Skeletal muscle satellite cell (primary cell): Measurements from ENCODE around the gene PPP1R3G.

Experiments
- H3K27me3 ChIP-seq: 2 replicates; pipeline ENCODE4 v1.7.0; 2013; ENCODE audit warnings: low read length; ENCODE audit not compliant: control insufficient read depth, insufficient read depth
- H3K36me3 ChIP-seq: 2 replicates; pipeline ENCODE4 v1.7.0; 2013; ENCODE audit warnings: mild to moderate bottlenecking, control low read depth, low read length; ENCODE audit not compliant: insufficient read depth
- H3K4me1 ChIP-seq: 2 replicates; pipeline ENCODE4 v1.7.0; 2013; ENCODE audit warnings: low read length; ENCODE audit not compliant: control insufficient read depth, insufficient read depth
- H3K4me2 ChIP-seq: 2 replicates; pipeline ENCODE4 v1.7.0; 2013; ENCODE audit warnings: mild to moderate bottlenecking, low read length
- H3K4me3 ChIP-seq: 2 replicates; pipeline ENCODE4 v1.7.0; 2013; ENCODE audit warnings: low read length
- H3K9ac ChIP-seq: 2 replicates; pipeline ENCODE4 v1.7.0; 2013; ENCODE audit warnings: mild to moderate bottlenecking, low read depth, low read length, moderate library complexity
- H3K9me3 ChIP-seq: replicated peaks from 2 replicates; pipeline ENCODE4 v1.7.0; 2013; ENCODE audit warnings: mild to moderate bottlenecking, control low read depth, low read length

The PPP1R3G gene

GRCh38 chr6:5121956-5122355 lies 36.8 kb downstream of the PPP1R3G start:
- Histone ChIP-seq H3K36me3 (no peaks in the 10 kb centered on the region), H3K9me3 (no peaks in the 10 kb centered on the region), H3K9ac (no peak overlapping the region), H3K4me2 (no peak overlapping the region), H3K27me3 (no peaks in the 10 kb centered on the region), H3K4me3 (no peak overlapping the region), H3K4me1 (peaks cover 17% of the 10 kb centered on the region)

GRCh38 chr6:5122504-5123112 lies 37.5 kb downstream of the PPP1R3G start:
- H3K4me1 ChIP-seq = peaks cover 17% of the 10 kb centered on the region

GRCh38 chr6:5123296-5124143 lies 38.4 kb downstream of the PPP1R3G start:
- no peak overlapping the region for H3K9ac ChIP-seq
- no peaks in the 10 kb centered on the region for H3K9me3 ChIP-seq
- H3K36me3 ChIP-seq = no peaks in the 10 kb centered on the region
- no peak overlapping the region for H3K4me2 ChIP-seq
- H3K4me3 ChIP-seq = no peak overlapping the region
- no peaks in the 10 kb centered on the region for H3K27me3 ChIP-seq
- peaks cover 17% of the 10 kb centered on the region for H3K4me1 ChIP-seq

More at GRCh38 chr6:5122504-5123112, 37.5 kb downstream of the PPP1R3G start:
- Histone ChIP-seq H3K9me3 (no peaks in the 10 kb centered on the region), H3K4me2 (no peak overlapping the region), H3K9ac (no peak overlapping the region), H3K27me3 (no peaks in the 10 kb centered on the region), H3K4me3 (no peak overlapping the region), H3K36me3 (no peaks in the 10 kb centered on the region)

- no peak overlapping the region for H3K9ac ChIP-seq
- peaks cover 17% of the 10 kb centered on the region for H3K4me1 ChIP-seq
- H3K36me3 ChIP-seq = no peaks in the 10 kb centered on the region
- H3K4me2 ChIP-seq = no peak overlapping the region
- no peaks in the 10 kb centered on the region for H3K27me3 ChIP-seq
- no peak overlapping the region for H3K4me3 ChIP-seq
- no peaks in the 10 kb centered on the region for H3K9me3 ChIP-seq
These were observed 39.4 kb downstream of the PPP1R3G start for GRCh38 chr6:5124526-5124925.

- H3K4me1 ChIP-seq = peaks cover 17% of the 10 kb centered on the region
- H3K27me3 ChIP-seq = no peaks in the 10 kb centered on the region
- H3K9ac ChIP-seq = no peak overlapping the region
- no peaks in the 10 kb centered on the region for H3K9me3 ChIP-seq
- no peak overlapping the region for H3K4me3 ChIP-seq
- H3K4me2 ChIP-seq = no peak overlapping the region
- H3K36me3 ChIP-seq = no peaks in the 10 kb centered on the region
These were observed 40.2 kb downstream of the PPP1R3G start for GRCh38 chr6:5125152-5126006.

- H3K4me1 ChIP-seq = peaks cover 17% of the 10 kb centered on the region
These were observed 41.1 kb downstream of the PPP1R3G start for GRCh38 chr6:5126214-5126613.

GRCh38 chr6:5127106-5127687 lies 42.1 kb downstream of the PPP1R3G start:
- Histone ChIP-seq H3K9me3 (no peaks in the 10 kb centered on the region), H3K4me1 (peaks cover 17% of the 10 kb centered on the region), H3K9ac (no peak overlapping the region), H3K4me3 (no peak overlapping the region), H3K36me3 (no peaks in the 10 kb centered on the region), H3K27me3 (no peaks in the 10 kb centered on the region), H3K4me2 (no peak overlapping the region)

More at GRCh38 chr6:5126214-5126613, 41.1 kb downstream of the PPP1R3G start:
- Histone ChIP-seq H3K9ac (no peak overlapping the region), H3K4me3 (no peak overlapping the region), H3K9me3 (no peaks in the 10 kb centered on the region), H3K4me2 (no peak overlapping the region), H3K27me3 (no peaks in the 10 kb centered on the region), H3K36me3 (no peaks in the 10 kb centered on the region)

GRCh38 chr6:5128351-5128750 lies 43.2 kb downstream of the PPP1R3G start:
- H3K9me3 ChIP-seq = no peaks in the 10 kb centered on the region
- no peak overlapping the region for H3K4me3 ChIP-seq
- no peaks in the 10 kb centered on the region for H3K36me3 ChIP-seq
- no peaks in the 10 kb centered on the region for H3K27me3 ChIP-seq
- H3K4me2 ChIP-seq = no peak overlapping the region
- H3K9ac ChIP-seq = no peak overlapping the region
- peaks cover 17% of the 10 kb centered on the region for H3K4me1 ChIP-seq

GRCh38 chr6:5130135-5130866 lies 45.2 kb downstream of the PPP1R3G start:
- Histone ChIP-seq H3K4me1 (peaks cover 10% of the 10 kb centered on the region), H3K4me3 (no peak overlapping the region), H3K27me3 (no peaks in the 10 kb centered on the region), H3K4me2 (no peak overlapping the region), H3K9me3 (no peaks in the 10 kb centered on the region), H3K36me3 (no peaks in the 10 kb centered on the region), H3K9ac (no peak overlapping the region)

GRCh38 chr6:5132731-5133130 lies 47.6 kb downstream of the PPP1R3G start:
- Histone ChIP-seq H3K27me3 (no peaks in the 10 kb centered on the region), H3K36me3 (no peaks in the 10 kb centered on the region), H3K4me3 (no peak overlapping the region), H3K9ac (no peak overlapping the region), H3K4me1 (no peaks in the 10 kb centered on the region), H3K9me3 (no peaks in the 10 kb centered on the region), H3K4me2 (peak overlapping the region; percentile 3)
